Kidney (tissue), 14 donors: ENCODE measurements around the gene FBXW12. TPM values are rescaled to one million over a fixed set of nuclear protein-coding genes. Genes with fewer than 3 reads are reported as not detected.

Experiments used
- DNase-seq, 5 donors: peaks; one replicate each; pipeline ENCODE4 v3.0.0-alpha.2; 2013 to 2020
- FAIRE-seq: peaks from 2 replicates; lab custom pipeline; 2012; peaks lifted over from hg19 to GRCh38; lab: Jason Lieb, UNC
- H3K27ac ChIP-seq, 2 donors: one replicate each; pipeline ENCODE4 v1.7.0; 2013; ENCODE audit warnings: low read depth in 2 of 2, low read length in 2 of 2, inconsistent platforms in 1 of 2
- H3K27me3 ChIP-seq: one replicate; pipeline ENCODE4 v1.7.1; 2013; ENCODE audit warnings: low read length, inconsistent platforms; ENCODE audit not compliant: control insufficient read depth, insufficient read depth
- H3K36me3 ChIP-seq, 3 donors: one replicate each; pipeline versions ENCODE4 v1.7.0 to v1.7.1; 2013; ENCODE audit warnings: low read length in 3 of 3, control low read depth in 1 of 3, inconsistent platforms in 1 of 3; ENCODE audit not compliant: insufficient read depth in 3 of 3, control insufficient read depth in 2 of 3
- H3K4me1 ChIP-seq, 3 donors: one replicate each; pipeline versions ENCODE4 v1.7.0 to v1.7.1; 2013; ENCODE audit warnings: low read length in 3 of 3, inconsistent platforms in 1 of 3, low read depth in 1 of 3; ENCODE audit not compliant: control insufficient read depth in 2 of 3, insufficient read depth in 2 of 3
- H3K4me3 ChIP-seq, 3 donors: one replicate each; pipeline versions ENCODE4 v1.7.0 to v1.8.1; 2013; ENCODE audit warnings: low read length in 3 of 3, control low read depth in 1 of 3, inconsistent platforms in 1 of 3
- H3K9ac ChIP-seq, 3 donors: one replicate each; pipeline versions ENCODE4 v1.7.0 to v1.7.1; 2013; ENCODE audit warnings: low read length in 3 of 3, control low read depth in 1 of 3, inconsistent platforms in 1 of 3
- H3K9me3 ChIP-seq, 3 donors: one replicate each; pipeline versions ENCODE4 v1.7.0 to v1.7.1; 2013; ENCODE audit warnings: low read length in 3 of 3, control low read depth in 1 of 3, inconsistent platforms in 1 of 3; ENCODE audit not compliant: control insufficient read depth in 2 of 3, insufficient read depth in 1 of 3
- CTCF ChIP-seq: IDR thresholded peaks from 3 replicates; pipeline ENCODE4 v1.5.1; 2012; ENCODE audit warnings: mild to moderate bottlenecking, moderate library complexity, borderline replicate concordance; ENCODE audit not compliant: insufficient read depth; ENCODE audit errors: extremely low read depth
- intact Hi-C: fragments of 100-400 bp; cut with DNase I; formaldehyde crosslinking; loops from one replicate; pipeline ENCODE4 v1.11.1; 2022
- polyA plus RNA-seq: library from polyadenylated mRNA; stranded (reverse); fragments of 350-450 nt; fragmentation: Illumina TruSeq; extraction: RNeasy Lipid Tissue Mini Kit (QIAGEN cat#74804); gene quantifications from one replicate; pipeline ENCODE4 v1.2.3, GENCODE V29; 2014; ENCODE audit warnings: low read depth, low replicate concordance; ENCODE audit not compliant: insufficient read depth
- total RNA-seq: library from RNA; stranded (reverse); fragmentation: NEBNext Ultra II Directional; extraction: Animal tissue kit (Norgen Biotek cat#: 25700); gene quantifications from one replicate; pipeline ENCODE4 v1.2.1, GENCODE V29; 2021
- donor health status: control.
- donor health status: control.
- donor health status: control.
- donor health status: control.
- donor health status: control.
- donor health status: DM: yes; HTN: yes; CAD: no.
- donor health status: Normal renal cell carcinoma (clear cell type).

FBXW12 gene
- total and polyA plus RNA-seq, 2 donors from 2014 or later, result not detected

- no peaks in the 10 kb centered on the region for H3K36me3 ChIP-seq
- H3K4me1 ChIP-seq, result peaks cover 0 to under 1% (median 0%) of the 10 kb centered on the region in 3 donors
- no peaks in the 10 kb centered on the region for H3K9me3 ChIP-seq
- H3K27ac ChIP-seq, result no peak overlapping the region
- H3K9ac ChIP-seq, result no peak overlapping the region
- DNase-seq (no peak), FAIRE-seq (no peak)
- intact Hi-C loops, result no loop called here
- TF ChIP-seq CTCF, result no peak
- H3K4me3 ChIP-seq, result no peak overlapping the region
- H3K27me3 ChIP-seq, result no peaks in the 10 kb centered on the region
Measured at GRCh38 chr3:48372377-48372770, 355 bp downstream of the FBXW12 start.

- no peak overlapping the region for H3K4me3 ChIP-seq
- no peaks in the 10 kb centered on the region for H3K4me1 ChIP-seq
- H3K9ac ChIP-seq, result no peak overlapping the region
Measured at GRCh38 chr3:48372862-48373435, 930 bp downstream of the FBXW12 start.

GRCh38 chr3:48387634-48388033, 15.6 kb downstream of the FBXW12 start:
- TF ChIP-seq CTCF, result no peak
- DNase-seq, result no peak
- H3K9ac ChIP-seq, result no peak overlapping the region
- no peak overlapping the region for H3K4me3 ChIP-seq
- intact Hi-C loops, result no loop called here
- H3K27me3 ChIP-seq, result no peaks in the 10 kb centered on the region
- no peaks in the 10 kb centered on the region for H3K4me1 ChIP-seq
- no peaks in the 10 kb centered on the region for H3K36me3 ChIP-seq
- no peak for FAIRE-seq
- H3K9me3 ChIP-seq, result no peaks in the 10 kb centered on the region
- no peak overlapping the region for H3K27ac ChIP-seq

More at GRCh38 chr3:48372862-48373435, 930 bp downstream of the FBXW12 start:
- no peak for FAIRE-seq
- Histone ChIP-seq H3K9me3 (no peaks in the 10 kb centered on the region), H3K27ac (no peak overlapping the region), H3K27me3 (no peaks in the 10 kb centered on the region), H3K36me3 (no peaks in the 10 kb centered on the region)
- intact Hi-C loops, result no loop called here
- DNase-seq, result no peak
- TF ChIP-seq CTCF, result no peak

- DNase-seq (no peak), FAIRE-seq (no peak)
Measured at GRCh38 chr3:48388966-48389365, 16.9 kb downstream of the FBXW12 start.

More at GRCh38 chr3:48388966-48389365, 16.9 kb downstream of the FBXW12 start:
- Histone ChIP-seq H3K36me3 (no peaks in the 10 kb centered on the region), H3K9me3 (no peaks in the 10 kb centered on the region), H3K4me1 (no peaks in the 10 kb centered on the region), H3K4me3 (no peak overlapping the region), H3K9ac (no peak overlapping the region), H3K27me3 (no peaks in the 10 kb centered on the region), H3K27ac (no peak overlapping the region)
- TF ChIP-seq CTCF, result no peak
- intact Hi-C loops, result no loop called here
